ENCODE data around the gene COL24A1. TPM values are rescaled to one million over a fixed set of nuclear protein-coding genes. Genes with fewer than 3 reads are reported as not detected.
A peak's percentile ranks its signal among the peaks of the same experiment; 100 is the strongest.

The COL24A1 gene
- total and polyA plus RNA-seq, 2 of the 13 experiments (the other 11 are each of a cell fraction or from before 2014, with no cell fraction given) = 0.04 to 0.13 TPM

- H3K79me2 ChIP-seq (ENCODE audit: insufficient read depth, low read length) = no peaks in the 10 kb centered on the region
- DNase-seq (ENCODE audit: low spot score) (no peak), ATAC-seq (no peak), FAIRE-seq (no peak)
- in situ Hi-C loops (cut with HindIII; ENCODE audit: extremely low pct_ligation_motif_present, low pct_unique_long_range_greater_than_20kb) = no loop called here
- 0% methylated on average over 3 of the region's 3 CpGs for WGBS (ENCODE audit: low lambda C conversion rate)
- no peaks in the 10 kb centered on the region for H4K20me1 ChIP-seq (ENCODE audit: insufficient read depth, low read length)
- intact Hi-C loops (cut with micrococcal nuclease; ENCODE audit: unreplicated experiment) = no loop called here
- H2AFZ ChIP-seq (ENCODE audit: low read length) = no peak overlapping the region
- H3K27me3 ChIP-seq (ENCODE audit: control insufficient read depth in 1 of 2, insufficient read depth in 2 of 2, low read length in 2 of 2) = no peaks in the 10 kb centered on the region
- H3K9me3 ChIP-seq (ENCODE audit: low read length) = no peaks in the 10 kb centered on the region
- H3K36me3 ChIP-seq (replicated peaks in 1 of 2; ENCODE audit: control insufficient read depth in 1 of 2, insufficient read depth in 2 of 2, low read length in 2 of 2) = no peaks in the 10 kb centered on the region
- no peak overlapping the region for H3K4me3 ChIP-seq (replicated peaks in 1 of 3; ENCODE audit: insufficient read depth in 1 of 3, low read depth in 2 of 3, low read length in 3 of 3)
- no peak overlapping the region for H3K27ac ChIP-seq (ENCODE audit: extremely low read length, insufficient read depth, low read length)
- H3K4me2 ChIP-seq (ENCODE audit: low read depth, low read length) = no peak overlapping the region
- H3K4me1 ChIP-seq (ENCODE audit: insufficient read depth, low read length) = no peaks in the 10 kb centered on the region
- no peak overlapping the region for H3K9ac ChIP-seq (ENCODE audit: insufficient read depth, low read depth, low read length)
- POLR2A ChIA-PET = no interaction called here
- CTCF ChIA-PET (ENCODE audit: low intra/inter-chr PET ratio, low total read pairs) = no interaction called here
- BruUV-seq (replicated peaks) = no TSS peak
- TF ChIP-seq ARNTL (CRISPR knock-in tag; IDR thresholded peaks at IDR 0.05) = no peak
- TF ChIP-seq ZNF180 (CRISPR knock-in tag; IDR thresholded peaks at IDR 0.05; ENCODE audit: borderline replicate concordance, low read depth) = no peak
- TF ChIP-seq AGO1 (IDR thresholded peaks at IDR 0.05; ENCODE audit: low read depth, low read length, poor library complexity, severe bottlenecking) = no peak
- no peak for TF ChIP-seq KDM4B (CRISPR knock-in tag; IDR thresholded peaks at IDR 0.05)
- TF ChIP-seq ZNF460 (CRISPR knock-in tag; IDR thresholded peaks at IDR 0.05; ENCODE audit: borderline replicate concordance) = no peak
- no peak for TF ChIP-seq RXRA (CRISPR knock-in tag; IDR thresholded peaks at IDR 0.05)
- TF ChIP-seq IKZF1 (IDR thresholded peaks at IDR 0.05) = no peak
- no peak for TF ChIP-seq ZNF543 (CRISPR knock-in tag; IDR thresholded peaks at IDR 0.05)
Observed at GRCh38 chr1:86205741-86206140, 49.2 kb upstream of the COL24A1 start.

DNA sequence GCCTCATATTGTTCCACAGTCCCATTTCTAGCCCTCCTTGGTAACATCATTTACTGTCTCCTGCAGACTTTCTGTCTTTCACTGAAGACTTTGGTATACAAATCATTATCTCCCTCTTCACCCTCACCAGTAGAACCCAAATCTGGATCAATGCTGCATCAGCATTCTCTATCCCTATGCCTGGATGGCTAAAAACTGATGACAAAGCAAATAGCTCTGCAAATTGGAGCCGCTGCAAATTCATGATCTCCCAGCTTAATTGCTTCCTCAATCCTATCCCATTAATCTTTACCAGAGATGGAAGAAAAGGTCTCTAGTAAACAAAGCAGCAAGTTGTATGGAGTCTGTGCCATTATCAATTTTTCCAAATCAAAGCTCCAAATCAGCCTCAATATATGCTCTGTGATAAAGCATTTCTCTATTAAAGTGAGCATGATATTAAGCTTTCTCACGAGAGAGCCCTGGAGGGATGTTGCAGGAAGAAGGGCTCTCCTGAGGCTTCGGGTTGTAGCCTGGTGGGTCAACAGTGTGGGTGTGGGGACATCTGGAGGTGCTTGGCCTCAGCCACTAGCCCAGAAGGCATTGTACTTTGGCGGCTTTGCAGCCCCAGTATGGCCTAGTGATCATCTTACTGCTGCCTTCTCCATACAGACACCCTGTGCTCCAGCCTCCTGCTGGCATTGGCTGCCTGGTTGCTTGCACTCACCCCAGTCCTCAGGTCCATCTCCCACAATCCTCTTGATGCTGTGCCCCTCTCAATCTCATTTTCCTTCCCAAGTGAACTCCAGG, 46.2 kb upstream of the COL24A1 start:
- BruUV-seq (replicated peaks) = no TSS peak
- TF ChIP-seq CREM (IDR thresholded peaks at IDR 0.05) = no peak
- TF ChIP-seq CREM (CRISPR knock-in tag; IDR thresholded peaks at IDR 0.05) = no peak
- peak; percentile 83 to 90 for TF ChIP-seq MAFK (conservative IDR thresholded peaks at IDR 0.05 in 1 of 2, IDR thresholded peaks at IDR 0.05 in 1 of 2; ENCODE audit: low read length in 2 of 2)
- TF ChIP-seq MAFF (IDR thresholded peaks at IDR 0.05; ENCODE audit: low read depth, low read length) = peak; percentile 87
- H4K20me1 ChIP-seq (ENCODE audit: insufficient read depth, low read length) = no peaks in the 10 kb centered on the region
- DNase-seq (ENCODE audit: low spot score) (no peak), ATAC-seq (no peak), FAIRE-seq (no peak)
- 0% methylated on average over 3 of the region's 4 CpGs for WGBS (ENCODE audit: low lambda C conversion rate)
- in situ Hi-C loops (cut with HindIII; ENCODE audit: extremely low pct_ligation_motif_present, low pct_unique_long_range_greater_than_20kb) = no loop called here
- CTCF ChIA-PET (ENCODE audit: low intra/inter-chr PET ratio, low total read pairs) = no interaction called here
- H3K4me1 ChIP-seq (ENCODE audit: insufficient read depth, low read length) = no peaks in the 10 kb centered on the region
- no peaks in the 10 kb centered on the region for H3K79me2 ChIP-seq (ENCODE audit: insufficient read depth, low read length)
- H3K9ac ChIP-seq (ENCODE audit: insufficient read depth, low read depth, low read length) = no peak overlapping the region
- H3K27me3 ChIP-seq (ENCODE audit: control insufficient read depth in 1 of 2, insufficient read depth in 2 of 2, low read length in 2 of 2) = no peaks in the 10 kb centered on the region
- no peaks in the 10 kb centered on the region for H3K36me3 ChIP-seq (replicated peaks in 1 of 2; ENCODE audit: control insufficient read depth in 1 of 2, insufficient read depth in 2 of 2, low read length in 2 of 2)
- no peaks in the 10 kb centered on the region for H3K9me3 ChIP-seq (ENCODE audit: low read length)
- intact Hi-C loops (cut with micrococcal nuclease; ENCODE audit: unreplicated experiment) = no loop called here
- H3K4me2 ChIP-seq (ENCODE audit: low read depth, low read length) = no peak overlapping the region
- H2AFZ ChIP-seq (ENCODE audit: low read length) = no peak overlapping the region
- POLR2A ChIA-PET = no interaction called here
- no peak overlapping the region for H3K27ac ChIP-seq (ENCODE audit: extremely low read length, insufficient read depth, low read length)
- no peak overlapping the region for H3K4me3 ChIP-seq (replicated peaks in 1 of 3; ENCODE audit: insufficient read depth in 1 of 3, low read depth in 2 of 3, low read length in 3 of 3)
